NCI-H1105 treated with DMSO at 0.1 percent for 48 hours (cell line): ENCODE data around the gene BICD1.

ENCODE experiments used
- DNase-seq: peaks from one replicate; lab custom pipeline; 2025; lab: John Stamatoyannopoulos, UW

BICD1 gene

GRCh38 chr12:32102234-32102633 lies 4.4 kb upstream of the BICD1 start:
- no peak for DNase-seq

GRCh38 chr12:32104572-32105355 lies 1.9 kb upstream of the BICD1 start:
- no peak for DNase-seq

GRCh38 chr12:32105986-32106516 lies 596 bp upstream of the BICD1 start:
- DNase-seq, result no peak

GRCh38 chr12:32107359-32108267 lies 966 bp downstream of the BICD1 start:
- DNase-seq, result peak; percentile 18

- DNase-seq, result no peak
Measured at GRCh38 chr12:32108787-32109186, 2.1 kb downstream of the BICD1 start.

- no peak for DNase-seq
Measured at GRCh38 chr12:32110417-32110816, 3.8 kb downstream of the BICD1 start.

- DNase-seq, result no peak
Measured at GRCh38 chr12:32110942-32111341, 4.3 kb downstream of the BICD1 start.

- no peak for DNase-seq
Measured at GRCh38 chr12:32115404-32116104, 8.9 kb downstream of the BICD1 start.

GRCh38 chr12:32116897-32117296 lies 10.2 kb downstream of the BICD1 start:
- no peak for DNase-seq

- no peak for DNase-seq
Measured at GRCh38 chr12:32117316-32117715, 10.7 kb downstream of the BICD1 start.

GRCh38 chr12:32118806-32119205 lies 12.2 kb downstream of the BICD1 start:
- DNase-seq, result no peak

GRCh38 chr12:32120419-32120818 lies 13.8 kb downstream of the BICD1 start:
- no peak for DNase-seq

- DNase-seq, result no peak
Measured at GRCh38 chr12:32124637-32125036, 18.0 kb downstream of the BICD1 start.

- no peak for DNase-seq
Measured at GRCh38 chr12:32125455-32126084, 18.9 kb downstream of the BICD1 start.

GRCh38 chr12:32126720-32127119 lies 20.1 kb downstream of the BICD1 start:
- DNase-seq, result no peak

- DNase-seq, result no peak
Measured at GRCh38 chr12:32131666-32132065, 25.0 kb downstream of the BICD1 start.

- no peak for DNase-seq
Measured at GRCh38 chr12:32134101-32134888, 27.6 kb downstream of the BICD1 start.

- no peak for DNase-seq
Measured at GRCh38 chr12:32135967-32136366, 29.3 kb downstream of the BICD1 start.

GRCh38 chr12:32136404-32136803 lies 29.8 kb downstream of the BICD1 start:
- DNase-seq, result no peak

- DNase-seq, result no peak
Measured at GRCh38 chr12:32139064-32139421, 32.4 kb downstream of the BICD1 start.

GRCh38 chr12:32140877-32141276 lies 34.2 kb downstream of the BICD1 start:
- no peak for DNase-seq
